Right atrium auricular region (tissue), 2 donors: ENCODE measurements around the gene DNAJB11. TPM values are rescaled to one million over a fixed set of nuclear protein-coding genes. Genes with fewer than 3 reads are reported as not detected.

Source experiments
- DNase-seq: peaks from one replicate; pipeline ENCODE4 v3.0.0-alpha.2; 2019; ENCODE audit warnings: low spot score
- H3K27ac ChIP-seq, 2 donors: fragments of 200-600 bp; sonication (generic); 1 replicate in 1 of 2; 2 replicates in 1 of 2; pipeline ENCODE4 v1.5.1; 2016 to 2019
- H3K27me3 ChIP-seq, 2 donors: fragments of 200-600 bp; sonication (generic); one replicate each; pipeline versions ENCODE4 v1.5.1 to v1.6.0; 2017 to 2019
- H3K36me3 ChIP-seq: fragments of 200-600 bp; sonication (generic); one replicate; pipeline ENCODE4 v1.5.1; 2016
- H3K4me1 ChIP-seq, 2 donors: fragments of 200-600 bp; sonication (generic); one replicate each; pipeline versions ENCODE4 v1.5.1 to v1.6.0; 2017 to 2019
- H3K4me3 ChIP-seq, 2 donors: fragments of 200-600 bp; sonication (generic); 1 replicate in 1 of 2; 2 replicates in 1 of 2; pipeline ENCODE4 v1.5.1; 2017 to 2019; ENCODE audit warnings: mild to moderate bottlenecking in 1 of 2, moderate library complexity in 1 of 2
- H3K9me3 ChIP-seq, 2 donors: fragments of 200-600 bp; sonication (generic); one replicate each; pipeline ENCODE4 v1.5.1; 2019
- total RNA-seq, 2 donors: library from RNA; depleted of rRNA; stranded (reverse); fragments of >200 nt; gene quantifications; one replicate each; pipeline ENCODE4 v1.1.0, GENCODE V29; 2016
- TF ChIP-seq, protein P1 (sequence below), 2 donors: fragments of 200-600 bp; sonication (generic); IDR thresholded peaks; one replicate each; pipeline ENCODE4 v1.5.1; 2019; ENCODE audit warnings: antibody characterized with exemption in 2 of 2

The DNAJB11 gene
- total RNA-seq, 2 donors from 2014 or later = 39.1 to 39.3 TPM

DNA sequence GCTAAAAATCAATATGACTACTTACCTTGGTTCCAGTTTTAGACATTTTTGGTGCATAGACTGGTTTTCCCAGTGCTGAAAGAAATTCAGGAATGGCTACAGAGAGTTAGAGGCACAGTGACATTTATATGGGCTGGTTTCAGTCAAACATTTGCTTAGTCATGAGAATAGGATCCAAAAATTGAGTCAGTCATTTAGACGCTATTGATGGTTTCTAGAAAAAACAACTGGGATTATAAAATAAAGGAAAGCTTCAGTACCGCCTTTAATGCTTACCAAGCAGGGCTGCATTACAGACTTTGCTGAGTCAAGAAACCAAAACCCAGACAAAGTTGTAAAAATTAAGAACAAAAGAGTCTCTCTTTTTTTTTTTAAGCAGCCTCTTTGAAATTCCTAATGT, 26.2 kb upstream of the DNAJB11 start, which contains the start of gene CRYGS:
Gene CRYGS (minus strand): TSS at position 100 of the 400 bp plus-strand sequence. CDS start 54 bp downstream, at position 46.
- TF ChIP-seq, protein P1, sequence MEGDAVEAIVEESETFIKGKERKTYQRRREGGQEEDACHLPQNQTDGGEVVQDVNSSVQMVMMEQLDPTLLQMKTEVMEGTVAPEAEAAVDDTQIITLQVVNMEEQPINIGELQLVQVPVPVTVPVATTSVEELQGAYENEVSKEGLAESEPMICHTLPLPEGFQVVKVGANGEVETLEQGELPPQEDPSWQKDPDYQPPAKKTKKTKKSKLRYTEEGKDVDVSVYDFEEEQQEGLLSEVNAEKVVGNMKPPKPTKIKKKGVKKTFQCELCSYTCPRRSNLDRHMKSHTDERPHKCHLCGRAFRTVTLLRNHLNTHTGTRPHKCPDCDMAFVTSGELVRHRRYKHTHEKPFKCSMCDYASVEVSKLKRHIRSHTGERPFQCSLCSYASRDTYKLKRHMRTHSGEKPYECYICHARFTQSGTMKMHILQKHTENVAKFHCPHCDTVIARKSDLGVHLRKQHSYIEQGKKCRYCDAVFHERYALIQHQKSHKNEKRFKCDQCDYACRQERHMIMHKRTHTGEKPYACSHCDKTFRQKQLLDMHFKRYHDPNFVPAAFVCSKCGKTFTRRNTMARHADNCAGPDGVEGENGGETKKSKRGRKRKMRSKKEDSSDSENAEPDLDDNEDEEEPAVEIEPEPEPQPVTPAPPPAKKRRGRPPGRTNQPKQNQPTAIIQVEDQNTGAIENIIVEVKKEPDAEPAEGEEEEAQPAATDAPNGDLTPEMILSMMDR (IDR thresholded peaks at IDR 0.05) = no peak
- no peak within 1 kb of the TSS for H3K4me3 ChIP-seq
- H3K27ac ChIP-seq = no peak within 1 kb of the TSS
- DNase-seq = no peak
- H3K9me3 ChIP-seq = no peaks in the 10 kb centered on the region
- H3K27me3 ChIP-seq = no peaks in the 10 kb centered on the region
- peaks cover 8% of the 10 kb centered on the region for H3K36me3 ChIP-seq
- peaks cover 0 to 8% of the 10 kb centered on the region in 2 donors for H3K4me1 ChIP-seq

DNA sequence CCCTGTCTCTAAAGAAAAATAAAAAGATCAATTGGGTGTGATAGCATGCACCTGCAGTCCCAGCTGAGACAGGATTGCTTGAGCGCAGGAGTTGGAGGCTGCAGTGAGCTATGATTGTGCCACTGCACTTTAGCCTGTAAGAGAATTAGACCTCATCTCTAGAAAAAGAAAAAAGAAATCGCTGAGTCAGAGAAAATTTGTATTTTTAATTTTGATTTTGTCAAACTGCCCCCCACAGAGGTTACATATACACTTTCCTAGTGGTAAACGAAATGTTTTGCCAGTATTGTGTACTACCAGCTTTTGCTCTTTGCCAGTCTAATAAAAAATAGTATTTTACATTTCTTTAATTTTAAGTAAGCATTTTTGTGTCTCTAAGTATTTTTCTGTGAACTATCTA, 21.0 kb upstream of the DNAJB11 start:
- Histone ChIP-seq H3K9me3 (no peaks in the 10 kb centered on the region), H3K27me3 (no peaks in the 10 kb centered on the region), H3K4me1 (no peaks in the 10 kb centered on the region), H3K27ac (no peak overlapping the region), H3K36me3 (peaks cover 47% of the 10 kb centered on the region), H3K4me3 (no peak overlapping the region)
- DNase-seq = no peak
- TF ChIP-seq, protein P1 (IDR thresholded peaks at IDR 0.05) = no peak

DNA sequence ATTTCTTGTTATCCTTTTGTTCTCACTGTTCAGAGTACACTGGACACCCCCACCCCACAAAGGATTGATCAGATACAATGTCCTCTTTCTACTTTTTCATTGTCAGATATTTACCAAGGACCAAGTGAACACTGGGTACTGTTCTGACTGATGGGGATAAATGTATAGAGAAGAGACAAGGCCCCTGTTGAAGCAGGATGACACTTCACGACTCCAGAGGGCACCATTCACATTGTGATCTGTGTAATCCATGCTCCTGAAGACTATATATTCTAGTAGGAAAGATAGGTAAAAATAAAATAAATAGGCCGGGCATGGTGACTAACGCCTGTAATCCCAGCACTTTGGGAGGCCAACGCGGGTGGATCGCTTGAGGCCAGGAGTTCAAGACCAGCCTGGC, 19.1 kb upstream of the DNAJB11 start:
- no peaks in the 10 kb centered on the region for H3K4me1 ChIP-seq
- peaks cover 66% of the 10 kb centered on the region for H3K36me3 ChIP-seq
- H3K9me3 ChIP-seq = no peaks in the 10 kb centered on the region
- no peaks in the 10 kb centered on the region for H3K27me3 ChIP-seq
- no peak overlapping the region for H3K27ac ChIP-seq
- no peak overlapping the region for H3K4me3 ChIP-seq
- DNase-seq = no peak
- TF ChIP-seq, protein P1 (IDR thresholded peaks at IDR 0.05) = no peak

DNA sequence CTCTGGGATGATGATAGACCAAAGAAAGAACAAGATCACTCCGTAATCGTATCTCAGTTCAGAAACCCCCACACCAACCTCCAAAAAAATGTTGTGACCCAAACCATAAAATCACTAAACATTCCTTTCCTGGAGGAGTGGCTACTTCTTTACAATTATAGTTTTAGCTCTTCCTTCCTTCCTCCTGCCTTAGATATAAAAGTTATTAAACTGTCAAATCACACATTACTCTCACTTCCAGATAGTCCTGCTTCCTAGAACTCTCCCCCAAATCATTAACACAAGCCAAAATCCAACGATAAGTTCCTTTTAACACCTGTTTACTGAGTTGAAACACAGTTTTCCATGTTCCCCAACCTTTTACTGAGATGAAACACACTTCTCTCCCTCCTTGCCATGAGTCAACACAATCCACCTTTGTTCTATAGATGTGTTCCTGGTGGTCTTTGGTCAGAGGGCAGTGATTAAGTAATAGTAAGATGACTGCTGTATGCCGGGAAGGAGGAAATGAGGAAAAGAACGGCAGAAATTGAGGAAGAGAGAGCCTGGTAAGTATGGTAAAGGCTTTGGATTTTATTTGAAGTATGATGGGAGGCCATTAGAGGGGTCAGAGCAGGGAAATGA, 18.0 kb upstream of the DNAJB11 start:
- TF ChIP-seq, protein P1 (IDR thresholded peaks at IDR 0.05) = no peak
- Histone ChIP-seq H3K4me3 (no peak overlapping the region), H3K27ac (no peak overlapping the region), H3K4me1 (no peaks in the 10 kb centered on the region), H3K27me3 (no peaks in the 10 kb centered on the region), H3K9me3 (no peaks in the 10 kb centered on the region), H3K36me3 (peaks cover 78% of the 10 kb centered on the region)
- DNase-seq = no peak

DNA sequence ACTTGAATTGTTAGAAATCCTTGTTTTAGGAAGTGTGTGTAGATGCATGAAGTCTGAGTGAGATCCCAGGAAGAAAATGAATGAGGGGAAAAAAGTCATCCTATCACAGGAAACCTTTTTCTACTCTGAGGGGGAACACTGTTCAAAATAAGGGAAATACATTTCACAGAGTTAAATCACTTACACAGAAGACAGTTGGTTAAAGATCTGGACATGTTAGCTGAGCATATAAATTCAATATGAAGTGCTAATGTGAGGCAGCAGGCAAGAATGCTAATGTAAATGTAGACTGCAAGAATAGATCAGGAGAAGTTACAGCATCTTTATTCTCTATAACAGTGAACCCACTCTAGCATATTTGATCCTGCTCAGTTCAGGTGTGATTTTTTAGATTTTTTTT, 5.9 kb upstream of the DNAJB11 start:
- no peak overlapping the region for H3K27ac ChIP-seq
- no peak overlapping the region for H3K4me3 ChIP-seq
- TF ChIP-seq, protein P1 (IDR thresholded peaks at IDR 0.05) = no peak
- peaks cover 0 to 26% of the 10 kb centered on the region in 2 donors for H3K4me1 ChIP-seq
- no peaks in the 10 kb centered on the region for H3K36me3 ChIP-seq
- H3K27me3 ChIP-seq = no peaks in the 10 kb centered on the region
- H3K9me3 ChIP-seq = no peaks in the 10 kb centered on the region
- DNase-seq = no peak

DNA sequence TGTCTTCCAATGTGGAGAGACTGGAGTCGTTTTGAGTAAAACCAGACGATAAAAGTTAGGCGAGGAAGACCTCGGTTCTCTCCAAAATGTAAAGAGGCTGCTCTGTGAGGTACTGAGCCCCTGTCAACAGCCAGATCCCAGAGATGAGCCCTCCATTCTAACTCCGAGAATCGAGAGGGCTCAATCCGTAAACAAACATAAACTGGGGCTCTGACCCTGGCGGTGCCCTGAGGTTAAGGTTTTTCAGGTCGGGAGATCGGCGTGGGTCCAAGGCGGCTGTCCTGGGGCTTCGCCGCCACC, 3.8 kb upstream of the DNAJB11 start:
- Histone ChIP-seq H3K4me1 (peaks cover 0 to 38% of the 10 kb centered on the region in 2 donors), H3K4me3 (peak overlapping the region; percentile 56 to 83), H3K27me3 (no peaks in the 10 kb centered on the region), H3K27ac (peak overlapping the region; percentile 84 to 89), H3K9me3 (no peaks in the 10 kb centered on the region), H3K36me3 (no peaks in the 10 kb centered on the region)
- DNase-seq = peak; percentile 60
- TF ChIP-seq, protein P1 (IDR thresholded peaks at IDR 0.05) = no peak
